ENCODE results near the gene LRRC47.

LRRC47 gene

DNA sequence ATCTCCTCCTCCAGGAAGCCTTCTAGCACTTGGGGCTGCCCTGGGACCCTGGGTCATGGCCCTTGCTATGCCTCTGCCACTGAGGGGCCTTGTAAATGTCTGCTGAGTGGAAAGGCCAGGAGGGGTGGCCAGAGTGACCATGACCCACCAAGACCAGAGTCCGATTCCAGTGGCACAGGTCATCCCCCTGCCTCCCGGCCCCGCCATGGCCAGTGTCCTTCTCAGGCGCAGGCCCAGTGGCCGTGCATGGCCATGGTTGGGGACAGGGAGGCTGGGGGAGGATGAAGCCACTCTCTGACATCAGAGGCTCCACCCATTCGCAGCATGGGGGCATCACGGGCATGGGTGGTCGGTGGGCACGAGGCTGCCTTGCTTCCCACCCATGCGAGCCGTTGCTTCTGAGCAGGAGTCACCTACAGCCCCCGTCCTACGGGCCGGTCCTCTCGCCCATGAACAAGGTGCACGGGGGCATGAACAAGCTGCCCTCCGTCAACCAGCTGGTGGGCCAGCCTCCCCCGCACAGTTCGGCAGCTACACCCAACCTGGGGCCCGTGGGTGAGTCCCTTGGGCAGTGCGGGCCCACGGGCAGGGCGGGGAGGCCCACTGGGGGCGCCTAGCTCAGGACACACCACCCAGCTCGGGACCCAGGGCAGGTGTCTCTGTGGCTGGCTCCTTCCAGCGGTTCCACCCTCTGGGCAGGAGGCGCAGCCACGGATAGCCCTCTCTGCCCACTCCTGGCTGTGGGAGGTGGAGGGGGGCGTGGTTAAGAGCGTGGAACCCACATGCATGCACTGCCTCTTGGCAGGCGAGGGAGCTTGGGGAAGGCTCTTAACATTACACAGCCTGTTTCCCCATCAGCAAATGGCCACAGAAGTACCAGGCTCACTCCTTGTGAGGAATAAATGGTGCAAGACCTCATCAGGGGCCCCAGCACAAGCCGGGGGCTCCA lies 66.4 kb downstream of the LRRC47 start:
- DNase-seq: no peak
- in situ Hi-C loops (cut with HindIII; ENCODE audit: low pct_ligation_motif_present, low pct_unique_long_range_greater_than_20kb, low sequenced_read_pairs): no loop called here
